Stomach smooth muscle (tissue), 2 donors: ENCODE data around the gene ANKRD45.
"Not testable (repeated sequence)": the region's sequence is repeated elsewhere in the genome, so short reads cannot be mapped to it uniquely, and the experiment has no call there.

ENCODE experiments used
- H3K27ac ChIP-seq: one replicate; pipeline ENCODE4 v1.7.0; 2013; ENCODE audit warnings: mild to moderate bottlenecking, low read length, inconsistent platforms
- H3K27me3 ChIP-seq, 2 donors: one replicate each; pipeline ENCODE4 v1.7.0; 2013; ENCODE audit warnings: low read length in 2 of 2; ENCODE audit not compliant: insufficient read depth in 2 of 2, control insufficient read depth in 1 of 2
- H3K36me3 ChIP-seq, 2 donors: one replicate each; pipeline ENCODE4 v1.7.0; 2013; ENCODE audit warnings: low read length in 2 of 2; ENCODE audit not compliant: control insufficient read depth in 2 of 2, insufficient read depth in 2 of 2
- H3K4me1 ChIP-seq: one replicate; pipeline ENCODE4 v1.7.0; 2013; ENCODE audit warnings: low read length; ENCODE audit not compliant: control insufficient read depth, insufficient read depth
- H3K4me3 ChIP-seq, 2 donors: one replicate each; pipeline ENCODE4 v1.7.0; 2013; ENCODE audit warnings: low read length in 2 of 2
- H3K9ac ChIP-seq, 2 donors: one replicate each; pipeline ENCODE4 v1.7.0; 2013; ENCODE audit warnings: low read length in 2 of 2, mild to moderate bottlenecking in 1 of 2
- H3K9me3 ChIP-seq, 2 donors: one replicate each; pipeline ENCODE4 v1.7.0; 2013; ENCODE audit warnings: low read length in 2 of 2; ENCODE audit not compliant: control insufficient read depth in 2 of 2
- donor health status: healthy.
- donor health status: Pancreatic carcinoma.

Gene ANKRD45

DNA sequence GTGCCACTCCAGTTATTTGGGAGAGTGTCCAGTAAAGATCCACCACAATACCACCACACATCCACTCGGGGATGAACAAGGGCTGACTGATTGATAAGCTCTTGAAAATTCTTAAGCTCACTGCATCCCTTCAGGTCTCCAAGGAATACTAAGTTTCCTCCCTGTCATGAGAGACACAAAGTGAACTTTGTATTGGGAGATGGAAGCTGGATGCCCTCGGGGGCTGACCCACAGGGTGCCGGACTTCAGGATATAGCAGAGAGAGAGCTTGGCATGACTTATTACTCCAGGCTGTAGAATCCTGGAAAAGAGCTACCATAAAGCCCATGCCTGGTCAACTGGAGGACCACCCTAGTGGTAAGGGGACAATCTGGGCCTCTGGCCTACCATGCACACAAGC, 15.5 kb upstream of the ANKRD45 start:
- H3K4me1 ChIP-seq, H3K9me3 ChIP-seq, H3K36me3 ChIP-seq, H3K27me3 ChIP-seq, H3K9ac ChIP-seq, H3K27ac ChIP-seq, H3K4me3 ChIP-seq: not testable (repeated sequence)

DNA sequence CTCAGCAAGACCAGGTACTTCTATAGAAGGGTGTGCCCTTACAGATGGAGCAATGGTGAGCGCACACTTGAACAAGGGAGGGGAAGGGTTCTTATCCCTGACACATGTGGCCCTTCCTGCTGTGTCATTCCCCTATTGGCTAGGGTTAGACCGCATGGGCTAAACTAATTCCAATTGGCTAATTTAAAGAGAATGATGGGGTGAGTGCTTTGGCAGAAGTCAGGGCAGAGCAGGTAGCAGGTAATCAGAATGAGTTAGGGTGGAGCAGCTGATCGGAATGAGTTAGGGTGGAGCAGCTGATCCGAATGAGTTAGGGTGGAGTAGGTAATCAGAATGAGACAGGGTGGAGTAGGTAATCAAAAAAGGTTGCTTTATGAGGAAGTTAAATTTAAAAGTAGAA, 14.2 kb upstream of the ANKRD45 start:
- H3K27me3 ChIP-seq, H3K4me1 ChIP-seq, H3K9me3 ChIP-seq, H3K36me3 ChIP-seq, H3K4me3 ChIP-seq, H3K27ac ChIP-seq, H3K9ac ChIP-seq: not testable (repeated sequence)

DNA sequence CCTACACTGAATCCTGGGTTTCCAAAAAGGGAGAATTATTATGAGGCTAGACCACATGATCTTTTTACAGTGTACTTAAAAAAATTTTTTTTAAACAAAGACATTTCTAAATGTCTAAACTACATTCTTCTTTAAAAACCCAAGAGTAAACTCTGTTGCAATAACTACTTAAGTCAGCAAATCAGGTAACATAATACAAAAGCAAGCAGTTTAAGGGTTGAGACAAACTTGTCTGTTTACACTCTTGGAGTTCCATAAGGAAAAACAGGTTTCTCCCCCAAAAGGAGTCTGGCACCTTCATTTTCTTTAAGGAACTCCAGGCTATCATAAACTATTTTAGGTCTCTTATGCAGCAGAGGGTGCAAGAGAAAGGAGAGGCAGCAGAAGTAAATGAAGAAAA, 12.5 kb upstream of the ANKRD45 start:
- no peak overlapping the region for H3K4me3 ChIP-seq
- H3K27me3 ChIP-seq = no peaks in the 10 kb centered on the region
- H3K9ac ChIP-seq = no peak overlapping the region
- no peak overlapping the region for H3K27ac ChIP-seq
- no peaks in the 10 kb centered on the region for H3K4me1 ChIP-seq
- H3K36me3 ChIP-seq = no peaks in the 10 kb centered on the region
- H3K9me3 ChIP-seq = no peaks in the 10 kb centered on the region

DNA sequence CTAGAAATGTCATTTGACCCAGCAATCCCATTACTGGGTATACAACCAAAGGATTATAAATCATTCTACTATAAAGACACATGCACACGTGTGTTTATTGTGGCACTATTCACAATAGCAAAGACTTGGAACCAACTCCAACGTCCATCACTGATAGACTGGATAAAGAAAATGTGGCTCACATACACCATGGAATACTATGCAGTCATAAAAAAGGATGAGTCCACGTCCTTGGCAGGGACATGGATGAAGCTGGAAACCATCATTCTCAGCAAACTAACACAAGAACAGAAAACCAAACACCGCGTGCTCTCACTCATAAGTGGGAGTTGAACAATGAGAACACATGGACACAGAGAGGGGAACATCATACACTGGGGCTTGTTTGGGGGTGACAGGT, 10.5 kb upstream of the ANKRD45 start:
- H3K9me3 ChIP-seq, H3K4me1 ChIP-seq, H3K4me3 ChIP-seq, H3K36me3 ChIP-seq, H3K27ac ChIP-seq, H3K27me3 ChIP-seq, H3K9ac ChIP-seq: not testable (repeated sequence)

DNA sequence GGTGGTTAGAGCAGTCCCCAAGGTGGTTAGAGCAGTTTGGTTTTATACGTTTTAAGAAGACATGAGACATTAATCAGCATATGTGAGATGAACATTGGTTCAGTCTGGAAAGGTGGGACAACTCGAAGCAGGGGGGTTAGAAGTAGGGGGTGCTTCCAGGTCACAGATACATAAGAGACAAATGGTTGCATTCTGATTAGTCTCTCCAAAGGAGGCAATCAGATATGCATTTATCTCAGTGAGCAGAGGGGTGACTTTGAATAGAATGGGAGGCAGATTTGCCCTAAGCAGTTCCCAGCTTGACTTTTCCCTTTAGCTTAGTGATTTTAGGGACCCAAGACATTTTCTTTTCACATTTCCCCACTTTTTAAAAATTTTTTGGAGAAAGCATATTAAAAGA, 4.8 kb upstream of the ANKRD45 start:
- H3K4me3 ChIP-seq, H3K27me3 ChIP-seq, H3K9me3 ChIP-seq, H3K4me1 ChIP-seq, H3K36me3 ChIP-seq, H3K9ac ChIP-seq, H3K27ac ChIP-seq: not testable (repeated sequence)

DNA sequence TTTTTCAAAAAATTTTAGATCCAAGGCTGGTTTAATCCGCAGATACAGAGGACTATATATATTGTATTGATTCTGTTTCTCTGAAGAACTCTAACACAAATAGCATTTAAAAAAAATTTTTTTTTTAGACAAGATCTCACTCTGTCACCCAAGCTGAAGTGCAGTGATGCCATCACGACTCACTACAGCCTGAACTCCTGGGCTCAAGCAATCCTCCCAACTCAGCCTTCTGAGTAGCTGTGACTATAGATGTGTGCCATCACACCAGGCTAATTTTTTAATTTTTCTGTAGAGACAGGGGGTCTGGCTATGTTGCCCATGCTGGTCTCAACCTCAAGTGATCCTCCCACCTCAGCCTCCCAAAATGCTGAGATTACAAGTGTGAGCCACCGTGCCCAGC, 3.0 kb downstream of the ANKRD45 start:
- Histone ChIP-seq H3K27ac (no peak overlapping the region), H3K4me3 (no peak overlapping the region), H3K27me3 (peaks cover 4% of the 10 kb centered on the region in 2 donors), H3K36me3 (no peaks in the 10 kb centered on the region), H3K9ac (no peak overlapping the region), H3K9me3 (no peaks in the 10 kb centered on the region), H3K4me1 (peaks cover 5% of the 10 kb centered on the region)

DNA sequence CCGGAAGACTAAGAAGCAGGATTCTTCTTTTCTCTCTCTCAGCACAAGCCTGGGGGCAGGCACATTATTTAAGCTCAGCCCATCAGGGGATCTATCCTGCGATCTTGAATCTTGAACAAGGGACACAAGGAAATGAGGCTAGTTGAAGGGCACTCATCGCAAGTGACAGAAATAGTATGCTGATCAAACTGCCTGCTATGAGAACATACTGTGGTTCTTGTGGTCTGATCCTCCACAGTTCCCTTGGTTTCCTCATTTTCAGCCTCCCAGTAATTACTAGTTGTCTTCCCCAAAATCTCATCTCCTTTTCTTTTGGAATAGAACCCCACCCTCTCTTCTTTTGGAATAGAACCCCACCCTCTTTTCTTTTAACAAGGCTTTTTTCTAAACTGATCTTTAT, 6.5 kb downstream of the ANKRD45 start:
- Histone ChIP-seq H3K9ac (no peak overlapping the region), H3K4me3 (no peak overlapping the region), H3K27ac (no peak overlapping the region), H3K36me3 (no peaks in the 10 kb centered on the region), H3K27me3 (no peaks in the 10 kb centered on the region), H3K9me3 (no peaks in the 10 kb centered on the region), H3K4me1 (no peaks in the 10 kb centered on the region)

DNA sequence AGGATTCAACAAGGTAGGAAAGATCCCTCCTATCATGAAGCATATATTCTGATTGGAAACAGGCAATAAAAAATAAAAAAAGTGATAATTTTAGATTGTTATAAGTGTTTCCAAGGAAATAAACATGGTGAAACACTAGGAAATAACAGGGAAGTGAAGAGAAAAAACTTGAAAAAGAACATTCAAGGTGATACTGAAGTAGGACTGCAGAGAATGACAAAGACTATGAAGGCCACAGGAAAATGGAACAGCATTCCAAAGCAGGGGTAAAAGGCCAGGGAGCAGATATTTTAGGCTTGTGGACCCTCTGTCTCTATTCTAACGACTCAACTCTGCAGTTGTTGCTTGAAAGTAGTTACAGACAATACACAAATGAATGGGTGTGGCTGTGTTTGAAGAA, 7.9 kb downstream of the ANKRD45 start:
- H3K9ac ChIP-seq = no peak overlapping the region
- no peaks in the 10 kb centered on the region for H3K9me3 ChIP-seq
- H3K27ac ChIP-seq = no peak overlapping the region
- no peaks in the 10 kb centered on the region for H3K27me3 ChIP-seq
- no peaks in the 10 kb centered on the region for H3K4me1 ChIP-seq
- H3K36me3 ChIP-seq = no peaks in the 10 kb centered on the region
- no peak overlapping the region for H3K4me3 ChIP-seq

DNA sequence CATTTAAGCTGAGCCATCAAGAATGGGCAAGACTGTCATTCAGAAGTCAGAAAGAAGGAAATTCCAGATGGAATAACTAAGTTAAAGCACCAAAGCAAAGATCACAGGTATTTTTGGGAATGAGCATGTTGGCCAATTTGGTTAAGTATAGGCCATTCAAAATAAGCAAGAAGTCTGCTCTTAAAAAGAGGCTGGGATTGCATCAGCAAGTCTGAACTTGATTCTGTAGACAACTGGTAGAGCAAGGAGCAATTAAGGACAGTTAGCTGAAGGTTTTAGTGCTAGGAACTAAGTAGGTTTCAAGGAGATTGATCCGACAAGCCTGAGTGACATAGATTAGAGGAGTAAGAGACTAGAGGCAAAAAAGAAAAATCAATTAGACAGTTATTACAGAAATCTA, 8.4 kb downstream of the ANKRD45 start:
- Histone ChIP-seq H3K4me3 (no peak overlapping the region), H3K27ac (no peak overlapping the region), H3K9me3 (no peaks in the 10 kb centered on the region), H3K4me1 (no peaks in the 10 kb centered on the region), H3K36me3 (no peaks in the 10 kb centered on the region), H3K9ac (no peak overlapping the region), H3K27me3 (no peaks in the 10 kb centered on the region)

DNA sequence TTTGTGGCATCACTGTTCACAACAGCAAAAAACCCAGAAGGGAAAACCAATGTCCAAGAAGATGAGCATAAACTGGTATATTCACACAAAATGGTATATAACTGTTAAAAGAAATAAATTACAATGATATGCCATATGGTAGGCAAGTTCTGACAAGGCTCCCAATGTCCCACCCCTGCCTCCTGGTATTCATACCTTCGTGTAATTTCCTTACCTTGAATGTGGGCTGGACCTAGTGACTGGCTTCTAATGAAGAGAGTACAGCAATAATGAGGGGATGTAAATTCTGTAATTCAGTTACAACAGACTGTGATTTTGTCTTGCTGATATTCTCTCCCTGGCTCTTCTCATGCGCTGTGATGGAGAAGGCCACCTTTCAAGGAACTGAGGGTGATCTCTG, 9.3 kb downstream of the ANKRD45 start:
- no peaks in the 10 kb centered on the region for H3K4me1 ChIP-seq
- H3K27me3 ChIP-seq = no peaks in the 10 kb centered on the region
- no peaks in the 10 kb centered on the region for H3K36me3 ChIP-seq
- H3K4me3 ChIP-seq = no peak overlapping the region
- H3K9ac ChIP-seq = no peak overlapping the region
- no peaks in the 10 kb centered on the region for H3K9me3 ChIP-seq
- H3K27ac ChIP-seq = no peak overlapping the region

DNA sequence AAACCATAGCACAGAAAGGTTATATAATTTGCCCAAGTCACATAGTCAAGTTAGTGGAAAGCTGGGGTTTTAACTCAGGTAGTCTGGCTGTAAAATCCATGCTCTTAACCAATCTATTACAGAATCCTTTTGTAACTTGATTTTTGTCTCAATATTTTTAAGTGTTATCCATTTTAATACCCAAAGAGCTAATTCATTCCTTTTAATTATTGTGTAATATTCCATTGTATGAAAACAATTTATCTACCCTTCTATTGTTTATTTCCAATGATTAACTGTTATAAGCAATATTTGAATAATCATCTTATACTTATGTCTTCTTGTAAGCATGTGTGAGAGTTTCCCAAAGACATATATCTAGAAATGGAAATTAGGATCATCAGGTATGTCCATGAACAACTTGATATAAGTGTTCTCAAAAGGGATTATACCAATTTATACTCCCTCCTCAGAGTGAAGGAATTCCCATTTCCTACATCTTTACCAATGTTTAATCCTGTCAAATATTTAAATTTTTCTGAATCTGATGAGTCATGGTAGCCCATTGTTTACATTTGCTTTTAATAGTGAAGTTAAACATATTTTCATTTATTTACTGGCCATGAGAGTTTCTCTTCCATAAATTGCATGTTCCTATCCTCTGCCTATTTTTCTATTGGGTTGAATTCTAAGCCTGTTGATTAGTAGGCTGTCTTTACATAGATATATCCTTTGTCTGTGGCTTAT, 20.6 kb downstream of the ANKRD45 start:
- H3K9ac ChIP-seq = no peak overlapping the region

More for the DNA sequence above, 20.6 kb downstream of the ANKRD45 start:
- Histone ChIP-seq H3K27ac (no peak overlapping the region), H3K9me3 (no peaks in the 10 kb centered on the region), H3K4me1 (no peaks in the 10 kb centered on the region), H3K36me3 (no peaks in the 10 kb centered on the region), H3K4me3 (no peak overlapping the region), H3K27me3 (no peaks in the 10 kb centered on the region)
